Frontal cortex (tissue), 4 donors: ENCODE data around the gene RIOK2. TPM values are rescaled to one million over a fixed set of nuclear protein-coding genes. Genes with fewer than 3 reads are reported as not detected.
"Not testable (repeated sequence)": the region's sequence is repeated elsewhere in the genome, so short reads cannot be mapped to it uniquely, and the experiment has no call there.

ENCODE experiments used
- DNase-seq, 2 donors: peaks; one replicate each; pipeline ENCODE4 v3.0.0; 2012; ENCODE audit warnings: low spot score in 2 of 2
- FAIRE-seq: peaks from 2 replicates; lab custom pipeline; 2012; peaks lifted over from hg19 to GRCh38; lab: Jason Lieb, UNC
- total RNA-seq: library from RNA; depleted of rRNA; stranded (reverse); fragments of >200 nt; gene quantifications from one replicate; pipeline ENCODE4 v1.2.3, GENCODE V29; 2014
- donor health status: control.
- donor health status: control.
- donor health status: control.

RIOK2 gene
- 20.8 TPM for total RNA-seq

DNA sequence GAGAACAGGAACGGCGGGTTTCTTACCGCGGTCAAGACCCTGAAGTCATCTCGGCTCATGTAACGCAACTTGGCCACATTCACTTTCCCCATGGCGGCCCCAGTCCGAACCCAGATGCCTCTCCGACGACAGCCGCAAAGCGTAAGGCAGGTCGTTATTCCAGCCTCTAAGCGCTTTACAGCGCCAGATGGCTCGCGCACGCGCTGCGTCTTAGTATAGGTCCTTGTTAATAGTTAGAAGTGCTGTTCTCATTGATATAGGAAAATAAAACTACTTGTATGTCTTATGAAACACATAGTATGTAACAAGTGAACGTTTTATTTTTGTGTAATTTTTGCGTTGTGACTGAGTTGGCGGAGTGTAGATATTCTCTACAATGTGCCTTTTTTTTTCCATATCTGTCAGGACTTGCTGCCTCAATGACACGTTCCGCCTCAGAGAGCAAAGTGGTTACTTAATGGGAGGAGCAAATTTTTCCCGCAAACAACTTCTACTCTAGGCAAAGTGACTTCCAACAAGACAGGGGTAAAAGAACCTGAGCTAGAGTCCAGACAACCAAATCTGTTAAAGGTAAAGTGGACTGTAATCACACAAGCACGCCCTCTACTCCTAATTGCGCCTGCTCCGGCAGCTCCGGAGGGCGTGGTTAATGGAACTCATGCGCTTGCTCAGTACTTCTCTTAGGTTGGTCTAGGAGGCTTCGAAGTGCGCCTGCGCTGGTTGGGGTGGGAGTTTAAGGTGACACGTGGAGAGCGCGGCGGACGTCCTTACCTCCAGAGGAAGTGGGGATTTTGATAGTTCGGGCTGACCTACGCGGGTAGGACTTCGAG is at the start of gene RIOK2:
Gene RIOK2, minus strand, starts transcription at position 148 of the 830 bp plus-strand sequence. Its CDS starts 56 bp downstream, at position 92.
- FAIRE-seq (no peak), DNase-seq (peak; percentile 44 to 57)

DNA sequence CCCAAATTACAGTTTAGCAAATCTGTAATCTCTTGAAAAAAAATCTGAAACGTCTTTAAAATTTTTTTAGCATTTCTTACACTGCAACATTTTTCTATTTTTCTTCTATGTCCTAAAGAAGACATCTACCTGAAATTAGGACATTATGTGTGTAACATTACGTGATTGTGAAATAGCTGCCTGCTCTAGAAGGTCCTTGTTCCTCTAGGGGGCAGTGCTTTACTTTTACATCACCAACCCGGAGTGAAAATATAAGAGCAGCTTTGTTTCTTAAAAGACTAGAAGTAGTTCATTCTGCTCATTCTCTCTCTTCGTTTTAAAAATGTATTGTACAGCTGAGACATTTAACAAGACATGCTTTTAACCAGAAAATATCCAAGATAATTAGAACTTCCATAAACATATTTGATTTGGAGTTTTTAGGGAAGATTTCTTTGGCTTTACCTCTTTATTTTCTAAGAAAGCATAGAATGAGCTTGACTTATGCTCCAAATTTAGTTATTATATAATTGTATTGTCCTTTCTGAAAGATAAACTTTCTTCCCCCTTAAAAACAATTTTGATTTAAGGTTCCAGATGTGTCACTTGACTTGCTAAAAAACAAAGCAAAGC is 48.1 kb upstream of the RIOK2 start:
- peak; percentile 8 to 19 for DNase-seq
- peak; percentile 96 for FAIRE-seq

DNA sequence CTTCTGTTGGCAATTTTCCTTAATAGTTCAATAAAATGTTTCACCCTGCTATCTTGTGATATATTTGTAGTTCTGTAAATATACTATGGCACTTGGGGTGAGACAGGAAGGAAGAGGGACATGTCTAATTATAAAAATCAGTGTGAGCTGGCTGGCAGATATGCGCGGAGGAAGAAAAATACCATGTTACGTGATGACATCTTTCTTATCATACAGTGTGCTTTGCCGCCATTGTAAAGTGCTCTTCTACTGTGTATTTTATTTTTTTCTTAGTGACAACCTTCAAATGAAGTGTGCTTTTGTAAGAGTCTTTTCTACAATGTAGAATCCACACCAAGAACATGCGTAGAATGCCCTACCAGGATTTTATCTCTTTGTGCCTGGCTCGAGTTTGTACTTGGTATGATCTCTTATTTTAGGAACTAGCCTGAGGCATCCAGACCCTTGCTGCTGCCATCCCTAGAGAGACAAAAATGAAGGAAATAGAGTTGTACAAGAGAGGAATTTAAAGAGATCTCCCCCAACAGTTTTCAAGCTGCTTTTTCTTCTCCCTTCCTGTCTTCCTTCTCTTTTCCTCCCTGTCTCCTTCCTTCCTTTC is 46.7 kb upstream of the RIOK2 start:
- FAIRE-seq (no peak), DNase-seq (no peak)

DNA sequence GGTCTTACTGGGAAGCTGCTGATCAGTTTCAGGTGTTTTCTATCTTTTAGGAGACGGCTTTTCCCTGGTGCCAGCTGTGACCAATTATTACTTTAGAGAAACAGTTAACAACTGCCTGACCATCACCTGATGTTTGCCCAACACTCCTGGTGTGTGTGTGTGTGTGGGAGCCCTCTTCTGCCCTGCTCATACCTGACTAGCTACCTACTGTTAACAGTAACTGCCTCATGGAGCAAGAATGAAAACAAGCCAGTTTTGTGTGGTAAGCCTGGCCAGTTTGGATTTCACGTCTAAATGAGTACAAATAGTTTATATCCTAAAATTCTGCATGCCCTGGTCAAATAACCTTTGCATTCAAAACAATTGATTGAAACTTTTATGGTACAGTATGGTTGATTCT is 46.1 kb upstream of the RIOK2 start:
- DNase-seq, result no peak
- FAIRE-seq, result no peak

DNA sequence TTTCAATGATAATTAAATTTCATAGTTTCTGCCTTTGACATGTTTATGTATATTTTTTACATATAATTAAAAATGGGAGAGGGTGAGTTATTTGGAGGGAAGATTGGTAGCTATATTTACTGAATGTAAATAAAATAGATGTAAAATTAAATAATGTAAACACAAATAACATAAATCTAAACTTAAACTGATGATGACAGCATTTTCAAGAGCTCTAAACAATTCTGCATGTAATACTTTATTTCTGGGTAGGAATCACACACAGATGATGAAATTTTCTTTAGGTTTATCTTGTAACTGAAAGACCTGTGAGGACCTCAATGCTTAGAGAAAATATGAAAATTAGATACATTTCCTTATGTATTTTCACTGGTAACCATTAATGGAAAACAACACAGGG is 42.2 kb upstream of the RIOK2 start:
- DNase-seq (no peak), FAIRE-seq (no peak)

DNA sequence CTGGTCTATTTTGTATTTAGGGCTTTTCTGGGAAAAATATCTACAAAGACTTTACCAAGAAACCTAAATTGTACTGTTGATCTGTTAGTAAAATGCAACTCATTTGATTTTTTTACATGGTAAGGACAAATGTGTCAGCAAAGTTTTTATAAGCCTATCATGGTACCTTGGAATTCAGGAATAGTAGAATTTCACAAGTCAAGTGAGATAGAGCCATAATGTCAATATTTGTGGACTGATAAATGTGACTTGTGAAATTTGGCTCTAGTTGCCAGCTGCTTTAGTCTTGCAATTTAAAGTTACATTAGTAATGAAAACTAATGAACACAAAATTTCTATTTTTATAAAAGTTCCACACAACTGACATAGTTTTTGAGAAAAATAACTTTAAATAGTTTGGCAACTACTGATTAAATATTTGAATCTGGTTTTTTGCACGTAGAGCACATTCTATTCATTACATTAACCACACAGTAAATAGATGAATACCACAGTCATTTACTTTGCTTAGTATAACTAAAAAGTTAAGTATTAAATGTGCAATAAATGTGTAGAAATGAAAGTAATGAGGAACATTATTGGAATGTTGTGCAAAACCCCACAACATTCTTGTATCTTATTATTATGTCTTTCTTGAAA is 41.2 kb upstream of the RIOK2 start:
- FAIRE-seq (no peak), DNase-seq (no peak)

DNA sequence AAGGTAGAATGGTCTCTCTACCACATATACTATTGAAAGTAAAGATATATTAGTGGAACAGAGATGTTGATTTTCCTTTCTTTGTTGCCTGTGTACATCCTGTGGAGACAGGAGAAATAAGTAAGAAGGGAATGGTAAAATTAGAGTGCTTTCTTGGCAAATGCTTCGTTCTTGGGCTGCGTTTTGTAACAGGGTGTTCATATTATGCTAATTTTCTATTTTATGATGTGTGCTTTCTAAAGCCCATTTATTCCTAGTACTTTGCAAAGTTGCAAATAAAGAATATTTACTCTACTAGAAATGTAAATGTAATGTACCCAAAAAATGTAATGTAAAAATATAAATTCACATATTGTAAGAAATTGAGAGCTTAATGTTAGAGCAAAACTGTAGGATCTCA is 40.5 kb upstream of the RIOK2 start:
- no peak for FAIRE-seq

DNA sequence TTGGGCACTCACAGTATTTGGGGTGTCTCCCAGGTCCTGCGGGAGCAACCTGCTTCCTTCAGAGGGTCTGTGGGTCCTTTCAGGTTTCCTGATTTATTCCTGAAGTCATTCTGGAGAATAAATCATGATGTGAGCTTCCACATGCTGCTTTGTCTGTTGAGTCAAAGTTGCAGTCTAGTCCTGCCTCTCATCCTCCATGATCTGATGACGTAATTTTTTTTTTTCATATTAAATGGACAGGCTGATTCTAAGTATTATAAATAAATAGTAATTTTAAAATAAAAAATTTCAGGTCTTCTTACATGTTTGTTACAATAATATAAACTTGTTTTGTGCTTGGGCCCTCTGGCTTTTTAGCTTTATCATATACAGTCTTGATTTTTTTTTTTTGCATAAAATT is 26.3 kb upstream of the RIOK2 start:
- DNase-seq, result no peak
- FAIRE-seq, result no peak

More for the DNA sequence above, 40.5 kb upstream of the RIOK2 start:
- no peak for DNase-seq

DNA sequence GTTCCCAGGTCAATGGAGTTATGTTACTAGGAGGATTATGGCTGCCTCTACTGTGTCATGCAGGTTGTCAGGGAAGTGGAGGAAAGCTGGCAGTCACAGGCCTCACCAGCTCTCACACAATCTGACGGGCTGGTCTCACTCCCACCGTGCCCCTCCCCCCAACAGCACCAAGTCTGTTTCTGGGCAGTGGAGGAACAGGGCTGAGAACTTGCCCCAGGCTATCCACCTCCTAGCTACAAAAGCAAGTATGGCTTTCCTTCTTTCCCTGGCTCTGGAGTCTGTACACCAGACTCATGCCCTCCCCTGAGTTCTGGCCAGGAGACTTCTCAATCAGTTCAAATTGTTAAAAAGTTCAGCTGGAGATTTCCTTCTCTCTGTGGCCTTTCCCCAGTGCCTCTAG is 25.7 kb upstream of the RIOK2 start:
- FAIRE-seq (no peak), DNase-seq (no peak)

DNA sequence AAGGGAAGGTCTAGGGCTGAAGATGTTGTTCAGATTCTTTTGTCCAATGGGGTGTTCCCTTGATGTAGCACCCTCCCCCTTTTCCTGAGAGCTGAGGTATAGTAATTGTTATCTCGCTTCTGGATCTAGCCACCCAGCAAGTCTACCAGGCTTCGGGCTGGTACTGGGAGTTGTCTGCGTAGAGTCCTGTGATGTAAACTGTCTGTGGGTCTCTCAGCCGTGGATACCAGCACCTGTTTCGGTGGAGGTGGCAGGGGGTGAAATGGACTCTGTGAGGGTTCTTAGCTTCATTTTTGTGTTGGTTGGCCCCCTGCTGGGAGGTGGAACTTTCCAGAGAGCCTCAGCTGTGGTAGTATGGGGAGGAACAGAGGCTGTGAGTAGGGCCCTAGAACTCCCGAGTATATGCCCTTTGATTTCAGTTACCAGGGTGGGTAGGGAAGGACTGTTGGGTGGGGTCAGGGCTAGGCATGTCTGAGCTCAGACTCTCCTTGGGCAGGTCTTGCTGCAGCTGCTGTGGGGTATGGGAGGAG is 25.2 kb upstream of the RIOK2 start:
- DNase-seq (no peak), FAIRE-seq (no peak)

DNA sequence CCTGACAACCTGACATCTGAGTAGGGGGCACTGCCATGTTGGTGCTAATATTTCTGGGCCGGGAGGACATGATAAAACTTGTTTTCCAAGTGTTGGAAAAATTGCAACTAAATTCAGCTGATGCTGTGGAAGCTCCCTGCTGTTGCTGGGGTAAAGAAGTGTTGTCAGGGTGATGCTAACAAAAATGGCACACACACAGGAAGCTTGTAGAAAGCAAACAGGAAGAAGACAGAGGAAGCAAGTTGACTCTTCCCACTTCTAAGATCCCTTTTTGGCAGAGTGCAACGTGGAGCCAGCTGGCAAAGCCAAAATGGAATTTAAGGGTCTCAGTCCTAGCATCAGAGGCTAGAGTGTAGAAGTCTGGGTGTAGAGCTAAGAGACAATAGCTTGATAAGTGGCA is 11.3 kb upstream of the RIOK2 start:
- DNase-seq (no peak), FAIRE-seq (no peak)

DNA sequence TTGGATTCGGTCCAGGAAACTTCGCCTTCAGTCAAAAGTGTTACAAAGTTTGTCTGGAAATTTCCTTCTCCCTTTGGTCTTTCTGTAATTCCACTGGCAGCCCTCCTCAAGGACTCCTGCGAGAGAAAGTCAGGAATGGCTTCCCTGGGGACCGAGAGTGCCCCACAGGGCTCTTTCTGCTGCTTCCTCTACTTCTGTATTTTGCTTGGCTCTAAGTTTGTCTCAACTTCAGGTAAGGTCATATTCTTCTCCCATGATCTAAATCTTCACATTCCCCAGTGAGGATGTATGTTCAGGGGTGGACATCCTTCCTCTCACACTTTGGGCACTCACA is 10.3 kb upstream of the RIOK2 start:
- no peak for FAIRE-seq
- DNase-seq, result no peak

DNA sequence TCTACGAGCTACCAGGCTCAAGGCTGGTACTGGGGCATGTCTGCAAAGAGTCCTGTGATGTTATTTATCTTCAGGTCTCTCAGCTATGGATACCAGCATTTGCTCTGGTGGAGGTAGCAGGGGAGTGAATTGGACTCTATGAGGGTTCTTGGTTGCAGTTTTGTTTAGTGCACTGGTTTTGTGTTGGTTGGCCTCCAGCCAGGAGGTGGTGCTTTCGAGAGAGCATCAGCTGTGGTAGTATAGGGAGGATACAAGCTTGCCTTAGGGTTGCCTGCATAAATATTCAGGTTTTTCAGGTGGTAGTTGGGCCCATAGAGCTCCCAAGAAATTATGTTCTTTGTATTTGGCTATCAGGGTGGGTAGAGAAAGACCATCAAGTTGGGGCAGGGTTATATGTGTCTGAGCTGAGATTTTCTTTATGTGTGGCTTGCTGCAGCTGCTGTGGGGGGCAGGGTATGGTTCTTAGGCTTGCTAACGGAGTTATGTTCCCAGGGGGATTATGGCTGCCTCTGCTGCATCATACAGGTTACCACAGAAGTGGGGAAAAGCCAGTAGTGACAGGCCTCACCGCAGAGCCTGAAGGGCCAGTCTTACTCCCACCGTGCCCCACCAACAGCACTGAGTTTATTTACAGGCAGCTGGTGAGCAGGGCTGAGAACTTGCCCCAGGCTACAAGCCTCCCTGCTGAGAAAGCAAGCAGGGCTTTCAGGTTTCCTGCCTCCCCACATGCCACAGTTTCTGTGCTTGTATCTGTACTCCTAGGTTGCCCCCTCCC is 9.7 kb upstream of the RIOK2 start:
- FAIRE-seq (no peak), DNase-seq (no peak)

DNA sequence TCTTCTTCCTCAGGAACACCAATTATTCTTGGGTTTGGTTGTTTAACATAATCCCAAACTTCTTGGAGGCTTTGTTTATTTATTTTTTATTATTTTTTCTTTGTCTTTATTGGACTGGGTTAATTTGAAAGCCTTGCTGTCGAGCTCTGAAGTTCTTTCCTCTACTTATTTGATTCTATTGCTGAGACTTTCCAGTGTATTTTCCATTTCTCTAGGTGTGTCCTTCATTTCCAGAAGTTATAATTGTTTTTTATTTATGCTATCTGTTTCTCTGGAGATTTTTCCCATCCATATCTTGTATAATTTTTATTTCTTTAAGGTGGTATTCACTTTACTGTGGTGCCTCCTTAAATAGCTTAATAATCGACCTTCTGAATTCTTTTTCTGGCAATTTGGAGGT is 8.8 kb upstream of the RIOK2 start:
- FAIRE-seq (no peak), DNase-seq (no peak)

DNA sequence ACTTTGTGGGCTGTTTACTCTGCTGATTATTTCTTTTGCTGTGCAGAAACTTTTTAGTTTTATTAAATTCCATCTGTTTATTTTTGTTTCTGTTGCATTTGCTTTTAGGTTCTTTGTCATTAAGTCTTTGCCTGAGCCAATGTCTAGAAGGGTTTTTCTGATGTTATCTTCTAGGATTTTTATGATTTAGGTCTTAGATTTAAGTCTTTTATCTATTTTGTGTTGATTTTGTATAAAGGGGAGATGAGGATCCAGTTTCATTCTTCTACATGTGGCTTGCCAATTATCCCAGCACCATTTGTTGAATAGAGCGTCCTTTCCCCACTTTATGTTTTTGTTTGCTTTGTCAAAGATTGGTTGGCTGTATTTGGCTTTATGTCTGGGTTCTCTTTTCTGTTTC is 6.5 kb upstream of the RIOK2 start:
- not testable (repeated sequence) for FAIRE-seq, DNase-seq

DNA sequence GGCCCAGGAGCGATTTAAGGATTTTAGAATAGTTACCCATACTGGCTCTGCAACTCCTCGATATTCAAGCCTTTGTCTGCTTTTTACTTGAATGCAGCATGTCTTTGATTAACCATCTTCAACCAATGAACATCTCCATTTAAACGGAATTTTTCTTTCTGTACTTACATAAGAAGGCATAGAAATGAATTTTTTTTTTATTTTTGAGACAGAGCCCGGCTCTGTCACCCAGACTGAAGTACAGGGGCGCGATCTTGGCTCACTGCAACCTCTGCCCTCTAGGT is 825 bp upstream of the RIOK2 start:
- DNase-seq (no peak), FAIRE-seq (no peak)

DNA sequence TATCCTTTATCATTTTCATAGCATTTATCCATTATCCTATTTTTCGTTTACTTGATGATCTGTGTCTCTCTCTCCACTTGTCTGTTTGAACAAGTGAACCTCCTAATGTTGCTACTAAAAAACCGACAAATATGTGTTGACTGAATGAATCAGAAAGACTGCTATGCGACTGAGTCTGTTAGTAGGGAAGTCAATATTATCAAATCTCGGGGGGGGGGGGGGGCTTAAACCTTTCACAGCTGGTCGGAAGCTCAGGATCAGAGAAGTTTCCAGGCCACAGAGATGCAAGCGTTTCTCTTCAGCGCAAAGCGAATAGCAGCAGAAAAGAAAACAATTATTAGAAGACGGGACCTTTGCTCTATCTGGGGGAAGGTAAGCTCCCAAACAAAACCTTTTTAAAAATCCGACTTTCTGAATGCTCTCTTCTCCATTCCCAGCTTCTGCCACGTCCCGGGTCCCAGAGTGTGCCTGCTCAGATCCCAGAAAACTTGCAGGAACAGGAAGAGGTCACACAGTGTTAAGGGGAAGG is 412 bp downstream of the RIOK2 start:
- no peak for FAIRE-seq
- DNase-seq, result no peak

DNA sequence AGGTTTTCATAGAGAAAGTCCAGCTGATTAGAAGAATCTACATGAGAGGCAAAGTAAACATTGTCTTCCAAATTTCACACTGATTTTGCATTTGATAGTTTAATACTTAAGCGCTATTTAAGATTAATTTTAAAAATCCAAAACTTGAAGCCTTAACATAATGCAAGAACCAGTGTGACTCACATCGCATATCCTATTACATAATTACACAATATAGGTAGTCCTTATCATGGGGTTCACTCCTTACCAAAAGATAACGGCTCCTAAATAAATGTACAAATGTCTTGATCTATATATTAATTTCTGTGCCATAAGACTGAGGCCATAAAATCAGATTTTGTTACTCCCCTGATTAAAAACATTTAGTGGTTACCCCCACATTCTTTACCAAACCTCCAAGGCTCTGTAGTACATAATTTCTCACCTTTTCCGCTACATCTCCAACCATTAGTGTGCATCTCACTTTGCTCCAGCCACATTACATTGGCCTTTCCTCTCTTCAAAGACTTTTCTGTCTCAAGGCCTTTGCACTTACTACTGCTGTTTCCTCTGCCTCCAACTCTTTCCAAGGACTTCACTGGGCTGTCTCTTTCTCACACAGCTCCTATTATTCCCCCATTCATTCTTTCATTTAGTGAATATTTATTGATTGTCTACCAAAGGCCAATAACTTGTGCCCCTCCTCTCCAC is 1.0 kb downstream of the RIOK2 start:
- FAIRE-seq (no peak), DNase-seq (no peak)

DNA sequence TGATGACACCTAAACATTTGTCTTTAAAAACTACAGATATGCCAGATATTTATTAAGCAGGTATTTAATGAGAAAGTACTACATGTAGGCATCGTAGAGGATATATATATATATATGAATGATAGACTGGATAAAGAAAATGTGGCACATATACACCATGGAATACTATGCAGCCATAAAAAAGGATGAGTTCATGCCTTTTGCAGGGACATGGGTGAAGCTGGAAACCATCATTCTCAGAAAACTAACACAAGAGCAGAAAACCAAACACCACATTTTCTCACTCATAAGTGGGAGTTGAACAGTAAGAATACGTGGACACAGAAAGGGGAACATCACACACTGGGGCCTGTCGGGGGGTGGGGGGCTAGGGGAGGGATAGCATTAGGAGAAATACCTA is 3.6 kb downstream of the RIOK2 start:
- FAIRE-seq, DNase-seq: not testable (repeated sequence)
